ENCODE results near the gene DMRTC2.
"Not testable (repeated sequence)": the region's sequence is repeated elsewhere in the genome, so short reads cannot be mapped to it uniquely, and the experiment has no call there.

DMRTC2 gene

DNA sequence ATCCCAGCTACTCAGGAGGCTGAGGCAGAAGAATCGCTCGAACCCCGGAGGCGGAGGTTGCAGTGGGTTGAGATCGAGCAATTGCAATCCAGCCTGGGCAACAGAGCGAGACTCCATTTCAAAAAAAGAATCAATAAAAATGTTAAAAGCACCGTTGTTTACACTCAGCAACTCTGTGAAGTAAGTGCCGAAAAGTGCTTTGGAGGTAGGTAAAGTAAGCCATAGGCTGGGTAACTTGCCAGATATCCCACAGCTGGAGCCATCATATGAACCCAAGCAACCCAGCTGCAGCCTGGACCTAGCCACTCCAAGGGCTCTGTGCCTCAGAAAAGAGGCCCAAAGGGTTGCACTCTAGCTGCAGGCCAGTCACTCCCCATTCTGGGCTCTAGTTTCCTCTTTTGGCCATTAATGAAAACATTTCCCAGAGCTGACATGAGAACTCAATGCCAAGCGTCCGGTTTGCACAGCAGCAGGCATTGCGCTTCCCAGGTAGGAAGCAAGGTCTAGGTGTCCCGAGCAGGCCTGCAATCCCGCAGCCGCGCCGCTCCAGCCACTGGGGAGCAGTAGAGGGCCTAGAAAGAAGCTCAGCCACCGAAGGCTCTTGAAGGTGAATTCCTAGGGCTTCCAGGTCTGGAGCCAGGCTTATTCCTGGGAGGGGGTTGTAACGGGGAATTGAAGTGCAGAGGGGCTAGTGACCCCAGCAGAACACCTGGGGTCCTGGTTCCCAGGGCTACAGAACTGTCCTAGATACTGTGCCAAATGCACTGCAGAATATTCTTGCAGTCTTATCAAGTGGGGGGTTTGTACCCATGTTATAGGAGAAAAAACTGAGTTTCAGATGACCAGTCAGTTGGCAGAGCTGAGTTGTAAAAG, 28.2 kb downstream of the DMRTC2 start:
- DNase-seq: peak; percentile 73

DNA sequence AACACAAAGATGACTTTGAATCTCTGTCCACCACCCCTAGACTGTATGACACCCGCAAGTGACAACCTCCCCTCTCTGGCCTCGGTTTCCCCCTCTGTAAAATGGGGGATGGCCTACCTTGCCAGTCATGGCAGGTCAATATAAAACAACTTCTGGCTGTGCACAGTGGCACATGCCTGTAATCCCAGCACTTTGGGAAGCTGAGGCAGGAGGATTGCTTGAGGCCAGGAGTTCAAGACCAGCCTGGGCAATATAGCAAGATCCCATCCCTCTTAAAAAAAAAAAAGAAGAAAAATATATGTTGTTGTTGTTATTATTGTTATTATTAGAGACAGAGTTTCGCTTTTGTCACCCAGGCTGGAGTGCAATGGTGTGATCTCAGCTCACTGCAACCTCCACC, 31.1 kb downstream of the DMRTC2 start:
- not testable (repeated sequence) for DNase-seq

- DNase-seq: no peak
Measured at GRCh38 chr19:41876847-41877832, 32.3 kb downstream of the DMRTC2 start, which contains the start of gene CD79A. TSS of gene CD79A (plus strand) at chr19:41877279. CDS start at chr19:41877305, 26 bp downstream.

DNA sequence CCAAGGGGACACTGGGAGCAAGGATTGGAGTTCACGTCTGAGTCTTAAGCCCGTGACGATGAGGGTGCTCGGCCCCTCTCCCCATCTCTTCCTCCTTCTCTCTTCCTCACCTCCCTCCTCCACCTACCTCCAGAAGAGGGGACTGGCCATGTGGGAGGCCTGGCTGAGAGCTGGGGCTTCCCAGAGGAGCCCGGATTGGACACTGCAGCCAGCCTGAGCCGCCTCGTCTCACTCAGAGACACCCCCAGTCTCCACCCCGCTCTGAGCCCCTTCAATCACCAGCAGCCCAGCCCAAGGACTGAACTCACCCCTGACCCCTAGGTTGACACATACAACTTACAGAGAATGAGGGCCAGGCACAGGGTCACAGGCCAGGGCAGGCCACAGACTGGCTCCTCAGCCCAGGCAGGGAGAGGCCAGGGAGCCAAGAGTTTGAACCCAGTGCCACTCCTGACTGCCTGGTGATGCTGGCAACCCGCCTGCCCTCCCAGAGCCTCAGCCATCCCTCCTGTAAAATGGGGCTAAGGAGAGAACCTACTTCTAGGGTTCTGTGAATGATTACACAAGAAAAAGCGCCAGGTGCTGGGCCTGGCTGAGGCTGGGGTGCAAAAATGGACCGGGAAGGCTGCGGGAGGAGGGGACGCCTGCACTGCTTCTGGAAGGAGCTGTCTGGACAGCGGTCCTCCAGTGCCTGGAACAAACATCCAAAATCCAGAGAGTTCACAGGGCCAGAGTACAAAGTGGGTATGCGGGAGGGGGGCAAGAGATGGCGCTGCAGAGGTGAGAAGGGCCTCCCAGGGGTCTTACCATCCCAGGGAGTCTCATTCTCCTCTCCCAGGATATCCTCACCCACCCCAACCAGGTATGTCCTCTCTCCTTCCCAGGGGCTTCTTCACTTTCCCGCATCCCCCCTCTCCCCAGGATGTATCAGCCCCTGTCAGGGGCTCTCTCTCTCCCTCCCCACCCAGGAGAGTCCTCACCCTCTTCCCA, 33.4 kb downstream of the DMRTC2 start:
- DNase-seq: no peak

GRCh38 chr19:41879080-41879479, 34.2 kb downstream of the DMRTC2 start:
- DNase-seq: no peak

- DNase-seq: no peak
Measured at GRCh38 chr19:41879670-41880328, 35.0 kb downstream of the DMRTC2 start.

DNA sequence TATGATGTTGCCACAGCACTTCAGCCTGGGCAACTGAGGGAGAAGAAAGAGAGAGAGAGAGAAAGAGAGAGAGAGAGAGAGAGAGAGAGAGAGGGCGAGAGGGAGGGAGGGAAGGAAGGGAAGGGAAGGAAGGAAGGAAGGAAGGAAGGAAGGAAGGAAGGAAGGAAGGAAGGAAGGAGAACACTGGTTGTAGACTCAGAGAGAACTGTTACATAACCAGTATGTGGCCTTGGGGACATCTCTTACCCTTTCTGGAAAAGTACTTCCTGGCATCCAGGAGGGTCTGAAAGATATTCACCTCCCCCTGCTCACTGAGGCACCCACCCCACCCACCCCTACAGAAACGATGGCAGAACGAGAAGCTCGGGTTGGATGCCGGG, 35.5 kb downstream of the DMRTC2 start:
- DNase-seq: no peak

DNA sequence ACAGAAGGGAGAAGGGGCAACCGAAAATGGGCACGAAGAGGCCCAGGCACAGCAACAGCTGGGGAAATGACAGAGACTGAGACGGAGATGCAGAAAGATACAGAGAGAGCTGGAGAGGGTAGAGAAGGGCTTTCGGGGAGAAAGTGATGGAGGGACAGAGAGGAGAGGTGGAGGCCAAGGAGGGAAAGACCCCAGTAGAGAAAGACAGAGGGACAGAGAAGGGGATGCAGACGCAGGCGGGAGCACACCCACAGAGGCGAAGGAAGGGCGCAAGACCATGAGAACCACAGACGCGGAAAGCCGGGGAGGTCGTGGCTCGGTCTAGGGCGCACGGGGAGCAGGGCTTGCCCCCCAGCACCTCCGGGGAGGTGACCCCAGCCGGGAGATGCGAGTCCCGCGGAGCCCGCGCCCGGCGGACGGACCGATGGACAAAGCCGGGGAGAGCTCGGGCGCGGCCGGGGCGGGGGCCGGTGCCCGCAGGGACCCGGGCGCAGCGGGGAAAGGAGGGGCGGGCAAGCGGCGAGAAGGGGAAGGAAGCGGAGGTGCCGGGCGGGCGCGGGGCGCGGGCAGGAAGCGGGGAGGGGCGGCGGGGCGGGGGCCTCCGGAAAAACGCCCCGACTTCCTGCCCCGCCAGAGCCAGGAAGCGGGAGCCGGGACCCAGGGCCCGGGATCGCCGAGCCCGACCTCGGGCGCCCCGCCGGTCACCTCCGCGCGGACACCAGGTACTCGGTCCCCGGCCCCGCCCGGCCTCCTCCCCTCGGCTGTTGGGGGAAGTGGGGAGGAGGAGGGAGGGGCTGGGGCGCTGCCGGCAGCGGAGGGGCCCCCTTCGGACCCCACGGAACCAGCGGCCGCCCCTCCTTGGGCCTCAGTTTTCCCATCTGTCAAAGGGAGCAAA, 38.0 kb downstream of the DMRTC2 start, which contains the start of gene ARHGEF1:
TSS of gene ARHGEF1 (plus strand) at position 617 of the 895 bp plus-strand sequence. CDS start 4,899 bp downstream, outside the sequence.
- peak; percentile 64 for DNase-seq

DNA sequence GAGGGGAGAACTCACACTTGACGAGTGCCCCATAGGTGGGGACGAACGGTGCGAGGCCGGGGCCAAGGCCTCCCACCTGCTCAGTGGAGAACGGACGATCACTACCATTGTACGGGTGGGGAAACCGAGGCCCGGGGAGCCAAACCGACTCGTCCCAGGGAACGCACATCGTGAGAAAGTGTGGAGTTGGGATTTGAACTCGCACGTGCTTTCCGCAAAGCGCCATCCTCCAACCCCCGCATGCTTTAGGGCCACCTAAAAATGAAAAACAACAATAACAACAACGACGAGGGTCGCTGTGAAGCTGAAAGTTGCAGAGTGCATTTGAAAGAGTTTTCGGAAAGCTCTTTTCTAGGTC, 38.6 kb downstream of the DMRTC2 start:
- DNase-seq: no peak

DNA sequence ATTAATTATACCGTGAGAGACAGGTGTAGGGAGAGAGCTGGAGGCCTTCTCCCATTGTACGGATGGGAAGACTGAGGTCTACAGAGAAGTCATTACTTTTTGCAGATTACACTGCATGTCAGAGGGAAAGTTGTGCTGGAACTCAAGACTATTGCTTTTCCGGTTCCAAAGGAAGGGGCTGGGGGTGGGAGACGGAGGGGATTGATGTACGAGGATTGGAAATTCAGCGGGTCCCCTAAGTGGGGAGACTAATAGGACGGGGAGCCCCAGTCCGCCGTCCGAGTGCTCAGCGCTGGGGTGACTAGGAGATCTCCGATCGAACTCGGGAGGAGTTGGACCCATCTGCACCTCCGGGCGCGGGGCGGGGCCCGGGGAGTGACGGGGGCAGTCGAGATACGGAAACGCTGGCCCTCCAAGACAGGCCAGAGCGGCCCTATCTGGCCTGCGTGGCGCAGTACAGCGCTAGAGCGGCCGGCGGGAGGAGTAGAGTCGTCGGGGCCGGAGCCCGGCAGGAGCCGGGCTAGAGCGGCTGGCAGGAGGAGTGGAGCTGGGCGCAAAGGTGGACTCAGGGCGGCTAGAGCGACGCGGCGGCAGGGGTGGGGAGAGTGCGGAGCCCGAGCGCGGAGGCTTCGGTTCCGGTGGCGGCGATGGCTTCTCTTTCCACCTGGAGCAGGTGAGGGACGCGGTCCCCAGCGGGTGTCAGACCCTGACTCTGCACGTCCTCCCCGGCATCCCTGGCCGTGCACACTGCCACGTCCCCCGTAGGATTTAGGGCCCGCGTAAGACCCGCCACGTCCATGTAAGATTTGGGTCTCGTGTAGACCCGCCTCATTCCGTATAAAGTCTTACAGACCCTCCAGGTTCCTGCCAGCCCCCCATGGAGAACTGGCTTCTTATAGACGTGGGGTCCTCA, 39.2 kb downstream of the DMRTC2 start:
- peak; percentile 88 for DNase-seq

DNA sequence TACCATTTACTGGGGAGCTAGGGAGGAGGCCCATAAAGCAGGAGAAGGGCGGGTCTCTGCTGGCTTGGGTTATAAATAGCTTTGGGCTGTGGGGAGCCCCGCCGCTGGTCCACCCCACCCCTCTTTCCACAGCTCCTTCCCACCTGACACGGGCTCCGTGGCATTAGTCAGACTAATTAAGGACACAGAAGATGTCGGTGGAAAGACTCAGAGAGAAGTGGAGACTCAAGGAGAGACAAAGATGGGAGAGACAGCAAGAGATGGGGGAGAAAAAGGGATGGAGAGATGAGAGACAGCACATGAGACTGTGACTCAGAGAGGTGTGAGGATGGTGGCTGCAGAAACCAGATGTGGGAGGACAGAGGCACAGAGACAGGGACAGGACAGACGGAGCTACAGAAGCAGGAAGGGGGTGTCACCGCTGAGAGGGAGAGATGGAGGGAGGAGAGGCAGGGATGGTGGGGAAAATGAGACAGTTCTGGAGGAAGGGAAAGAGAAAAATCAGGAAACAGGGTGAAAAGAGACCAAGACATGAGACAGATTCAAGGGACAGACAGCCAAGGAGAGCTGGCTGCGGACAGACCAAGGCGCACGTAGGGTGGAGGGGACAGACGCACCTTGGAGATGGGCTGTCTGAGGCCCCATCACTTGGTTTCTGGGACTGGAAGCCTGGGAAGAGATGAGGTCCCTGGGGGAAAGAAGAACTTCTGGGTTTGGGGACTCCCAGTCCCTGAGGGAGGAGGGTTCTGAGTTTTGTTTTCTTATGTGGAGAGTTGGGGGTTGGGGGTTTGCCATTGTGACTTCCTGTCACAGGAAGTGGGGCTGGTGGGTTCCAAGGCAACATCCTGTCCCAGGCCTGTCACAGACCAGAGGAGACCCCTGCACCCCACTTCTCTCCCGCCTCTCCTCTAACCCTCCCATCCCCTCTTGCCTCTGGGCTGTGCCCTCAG, 42.2 kb downstream of the DMRTC2 start:
- peak; percentile 43 for DNase-seq

- peak; percentile 83 for DNase-seq
Measured at GRCh38 chr19:41887711-41888382, 43.0 kb downstream of the DMRTC2 start.

- no peak for DNase-seq
Measured at GRCh38 chr19:41888926-41889325, 44.1 kb downstream of the DMRTC2 start.

GRCh38 chr19:41889896-41890295, 45.1 kb downstream of the DMRTC2 start:
- no peak for DNase-seq

DNA sequence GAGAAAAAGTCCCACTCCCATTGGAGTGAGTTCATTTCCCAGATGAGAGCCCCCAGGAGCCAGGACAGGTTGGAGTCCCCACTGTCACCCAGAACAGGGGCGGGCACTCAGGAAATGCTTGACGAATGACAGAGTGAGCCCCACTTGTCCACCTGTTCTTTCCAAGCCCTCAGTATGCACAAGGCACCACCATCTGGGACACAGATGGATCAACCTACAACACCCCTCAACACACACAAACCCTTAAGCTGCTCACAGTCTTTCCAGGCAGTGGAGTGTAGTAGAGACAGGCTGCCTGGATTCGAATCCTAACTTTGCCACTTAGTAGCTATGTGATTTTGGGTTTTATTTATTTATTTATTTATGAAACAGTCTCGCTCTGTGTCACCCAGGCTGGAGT, 46.1 kb downstream of the DMRTC2 start:
- no peak for DNase-seq

- DNase-seq: no peak
Measured at GRCh38 chr19:41892173-41892902, 47.5 kb downstream of the DMRTC2 start.

- DNase-seq: no peak
Measured at GRCh38 chr19:41893899-41894298, 49.1 kb downstream of the DMRTC2 start.
